ENCODE measurements around the gene PAX4. TPM values are rescaled to one million over a fixed set of nuclear protein-coding genes. Genes with fewer than 3 reads are reported as not detected.

Gene PAX4
- total RNA-seq, 1 experiment from 2014 or later = not detected

- ChIA-PET CTCF (no interaction called here), POLR2A (no interaction called here), RAD21 (ENCODE audit: low non-redundant PET in 1 of 2, low total read pairs in 2 of 2, uncharacterized antibody in 2 of 2, unreplicated experiment in 2 of 2) (no interaction called here)
- Histone ChIP-seq H3K9me2 (ENCODE audit: insufficient read depth) (no peaks in the 10 kb centered on the region), H3K9me3 (ENCODE audit: control insufficient read depth in 1 of 2, insufficient read depth in 1 of 2, low read depth in 1 of 2, low read length in 2 of 2) (no peaks in the 10 kb centered on the region), H3K4me1 (ENCODE audit: control insufficient read depth in 1 of 2, insufficient read depth in 2 of 2, low read length in 2 of 2) (peaks cover 11 to 30% of the 10 kb centered on the region in 2 experiments; a peak in 3 of 4 replicates), H3K4me2 (ENCODE audit: low read length) (peak overlapping the region; percentile 94), H3K27ac (ENCODE audit: low read depth, low read length) (no peak overlapping the region), H4K20me1 (ENCODE audit: insufficient read depth) (no peaks in the 10 kb centered on the region), H3K79me2 (ENCODE audit: insufficient read depth, low read length) (peaks cover 19% of the 10 kb centered on the region), H3K9ac (ENCODE audit: low read length) (no peak overlapping the region), H3K36me3 (ENCODE audit: control insufficient read depth in 1 of 2, insufficient read depth in 2 of 2, low read length in 2 of 2) (peaks cover 11 to 22% of the 10 kb centered on the region in 2 experiments; a peak in 3 of 4 replicates), H2AFZ (ENCODE audit: low read depth, low read length, poor library complexity, severe bottlenecking) (no peak overlapping the region), H3K4me3 (replicated peaks in 1 of 2; ENCODE audit: low read depth in 1 of 2, low read length in 2 of 2) (no peak overlapping the region), H3K27me3 (ENCODE audit: insufficient read depth, low read length) (no peaks in the 10 kb centered on the region)
- DNase-seq (ENCODE audit: low read depth, low spot score) (no peak), ATAC-seq (no peak)
- BruUV-seq (replicated peaks) = no TSS peak
- intact Hi-C loops (cut with micrococcal nuclease) = loop anchor here (5.0 kb wide), 2 partner anchors 62 to 198 kb away; partner anchors contain the start of genes SND1 and ZNF800
- no peak for TF ChIP-seq TCF7L2 (IDR thresholded peaks at IDR 0.05; ENCODE audit: borderline replicate concordance, extremely low read depth, insufficient read depth, insufficient read length)
- TF ChIP-seq, protein P1, sequence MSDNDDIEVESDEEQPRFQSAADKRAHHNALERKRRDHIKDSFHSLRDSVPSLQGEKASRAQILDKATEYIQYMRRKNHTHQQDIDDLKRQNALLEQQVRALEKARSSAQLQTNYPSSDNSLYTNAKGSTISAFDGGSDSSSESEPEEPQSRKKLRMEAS (IDR thresholded peaks at IDR 0.05) = no peak
- no peak for TF ChIP-seq SRF (IDR thresholded peaks at IDR 0.05; ENCODE audit: low read depth)
- TF ChIP-seq REST (IDR thresholded peaks at IDR 0.05; ENCODE audit: low read depth) = no peak
- TF ChIP-seq ELF1 (IDR thresholded peaks at IDR 0.05; ENCODE audit: borderline replicate concordance, low read depth) = no peak
- TF ChIP-seq POLR2AphosphoS5 (IDR thresholded peaks at IDR 0.05; ENCODE audit: low read depth, low read length) = no peak
- TF ChIP-seq CEBPB (IDR thresholded peaks at IDR 0.05; ENCODE audit: low read depth) = no peak
- no peak for TF ChIP-seq ZNF274 (IDR thresholded peaks at IDR 0.05; ENCODE audit: low read depth, low read length)
- TF ChIP-seq POLR2A (IDR thresholded peaks at IDR 0.05; ENCODE audit: borderline replicate concordance, extremely low read depth, insufficient read depth, insufficient read length) = no peak
- TF ChIP-seq RAD21 (IDR thresholded peaks at IDR 0.05; ENCODE audit: low read depth) = no peak
- no peak for TF ChIP-seq ATF3 (IDR thresholded peaks at IDR 0.05)
Observed at GRCh38 chr7:127589896-127590295, 28.0 kb downstream of the PAX4 start.

All from HCT116 (cell line).